SU-DHL-6 (cell line): Measurements from ENCODE around the gene TNN.

Experiments
- EZH2phosphoT487 ChIP-seq: fragments of 200-600 bp; sonication (generic), shearing (Covaris generic); conservative IDR thresholded peaks from 2 replicates; pipeline ENCODE4 v1.6.1; 2018; ENCODE audit warnings: mild to moderate bottlenecking, antibody characterized with exemption, low read length, moderate library complexity, mixed read lengths
- TF ChIP-seq, protein P1 (sequence below): fragments of 200-600 bp; sonication (generic); IDR thresholded peaks from one replicate; pipeline ENCODE4 v1.5.1; 2017; ENCODE audit warnings: antibody characterized with exemption, mild to moderate bottlenecking, low read length, moderate library complexity; ENCODE audit not compliant: insufficient read depth, poor library complexity, severe bottlenecking

DNA sequence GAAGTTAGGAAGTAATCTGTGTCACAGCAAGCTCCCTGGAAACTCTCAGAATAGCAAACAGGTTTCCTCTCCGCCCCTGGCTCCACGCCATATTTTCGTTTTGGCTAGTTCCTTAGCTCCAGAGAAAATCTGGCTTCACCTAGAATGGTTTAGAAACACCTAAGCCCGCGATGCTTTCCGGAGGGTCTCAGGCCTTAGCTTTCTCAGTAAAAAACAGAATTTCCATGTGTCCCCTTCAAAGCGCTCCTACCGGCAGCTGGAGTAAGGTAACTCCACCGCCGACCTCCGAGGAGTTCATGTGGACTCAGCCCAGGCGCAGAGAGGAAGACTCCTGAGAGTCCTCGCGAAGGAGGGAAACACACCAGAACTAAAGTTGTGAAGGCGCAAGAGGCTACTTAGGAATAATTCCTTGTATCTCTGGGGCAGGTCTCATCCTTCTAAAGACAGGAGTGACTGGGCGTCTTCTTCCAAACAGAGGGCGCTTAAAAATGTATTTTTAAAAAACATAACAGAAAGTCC, 124.5 kb downstream of the TNN start:
- TF ChIP-seq, protein P1, sequence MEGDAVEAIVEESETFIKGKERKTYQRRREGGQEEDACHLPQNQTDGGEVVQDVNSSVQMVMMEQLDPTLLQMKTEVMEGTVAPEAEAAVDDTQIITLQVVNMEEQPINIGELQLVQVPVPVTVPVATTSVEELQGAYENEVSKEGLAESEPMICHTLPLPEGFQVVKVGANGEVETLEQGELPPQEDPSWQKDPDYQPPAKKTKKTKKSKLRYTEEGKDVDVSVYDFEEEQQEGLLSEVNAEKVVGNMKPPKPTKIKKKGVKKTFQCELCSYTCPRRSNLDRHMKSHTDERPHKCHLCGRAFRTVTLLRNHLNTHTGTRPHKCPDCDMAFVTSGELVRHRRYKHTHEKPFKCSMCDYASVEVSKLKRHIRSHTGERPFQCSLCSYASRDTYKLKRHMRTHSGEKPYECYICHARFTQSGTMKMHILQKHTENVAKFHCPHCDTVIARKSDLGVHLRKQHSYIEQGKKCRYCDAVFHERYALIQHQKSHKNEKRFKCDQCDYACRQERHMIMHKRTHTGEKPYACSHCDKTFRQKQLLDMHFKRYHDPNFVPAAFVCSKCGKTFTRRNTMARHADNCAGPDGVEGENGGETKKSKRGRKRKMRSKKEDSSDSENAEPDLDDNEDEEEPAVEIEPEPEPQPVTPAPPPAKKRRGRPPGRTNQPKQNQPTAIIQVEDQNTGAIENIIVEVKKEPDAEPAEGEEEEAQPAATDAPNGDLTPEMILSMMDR: no peak
- TF ChIP-seq EZH2phosphoT487: no peak
